GM23248 (cell line): Measurements from ENCODE around the gene MKRN3.

Experiments
- EZH2 ChIP-seq: fragments of 200-600 bp; sonication (generic); IDR thresholded peaks from 2 replicates; pipeline ENCODE4 v1.6.1; 2018; ENCODE audit warnings: antibody characterized with exemption, mild to moderate bottlenecking; ENCODE audit not compliant: insufficient read depth, poor library complexity, severe bottlenecking
- EZH2phosphoT487 ChIP-seq: fragments of 200-600 bp; sonication (generic); IDR thresholded peaks from 2 replicates; pipeline ENCODE4 v1.6.1; 2018; ENCODE audit warnings: antibody characterized with exemption, moderate library complexity, mild to moderate bottlenecking, low read depth; ENCODE audit not compliant: insufficient read depth

- no peak for TF ChIP-seq EZH2
- no peak for TF ChIP-seq EZH2phosphoT487
These were observed 25.6 kb upstream of the MKRN3 start for GRCh38 chr15:23539892-23540291.
